Type B pancreatic cell (in vitro differentiated cells): ENCODE measurements around the gene MAMDC4. TPM values are rescaled to one million over a fixed set of nuclear protein-coding genes. Genes with fewer than 3 reads are reported as not detected.

Experiments used
- DNase-seq: peaks from one replicate; pipeline ENCODE4 v3.0.0; 2021; ENCODE audit warnings: mixed read lengths; ENCODE audit not compliant: unreplicated experiment; ENCODE audit errors: extremely low spot score
- H3K27ac Mint-ChIP-seq: 2 replicates; pipeline ENCODE4 v1.8.0; 2021; ENCODE audit warnings: mild to moderate bottlenecking, mixed read lengths
- H3K27me3 Mint-ChIP-seq: 2 replicates; pipeline ENCODE4 v1.8.0; 2021; ENCODE audit warnings: mixed read lengths
- H3K36me3 Mint-ChIP-seq: 2 replicates; pipeline ENCODE4 v1.8.0; 2021; ENCODE audit warnings: mixed read lengths
- H3K4me1 Mint-ChIP-seq: one replicate; pipeline ENCODE4 v1.8.0; 2021; ENCODE audit warnings: mixed read lengths; ENCODE audit not compliant: unreplicated experiment
- H3K4me3 Mint-ChIP-seq: 2 replicates; pipeline ENCODE4 v1.8.0; 2021; ENCODE audit warnings: mild to moderate bottlenecking, mixed read lengths
- H3K9me3 Mint-ChIP-seq: 2 replicates; pipeline ENCODE4 v1.8.0; 2021; ENCODE audit warnings: mixed read lengths
- total RNA-seq: library from RNA; stranded (reverse); gene quantifications from 2 replicates; pipeline ENCODE4 v1.2.1, GENCODE V29; 2021; ENCODE audit warnings: low replicate concordance
- TF ChIP-seq, protein P1 (sequence below): fragments of 200-600 bp; sonication (generic); conservative IDR thresholded peaks from 2 replicates; pipeline ENCODE4 v1.5.0; 2021; ENCODE audit warnings: antibody characterized with exemption, mild to moderate bottlenecking

MAMDC4 gene
- total RNA-seq, 1 donor from 2014 or later = 29.1 TPM

DNA sequence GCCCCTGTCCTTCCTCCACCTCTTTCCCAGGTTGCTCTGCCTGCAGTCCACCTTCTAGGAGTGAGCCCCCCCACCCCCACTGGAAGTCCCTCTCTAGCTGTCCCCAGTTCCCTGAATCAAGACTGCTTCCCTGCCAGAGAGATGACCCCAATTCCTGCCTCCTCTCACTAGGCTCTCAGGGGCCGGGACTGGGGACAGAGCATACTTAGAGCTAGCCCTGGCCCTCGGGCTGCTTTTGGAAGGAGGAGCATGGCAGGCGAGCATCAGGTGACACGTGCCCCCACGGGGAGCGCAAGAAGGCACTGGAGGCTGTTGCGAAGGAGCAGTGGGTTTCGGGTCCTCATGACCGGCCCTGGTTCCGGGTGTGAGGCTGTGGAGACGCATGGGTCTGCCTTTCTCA is 43.9 kb downstream of the MAMDC4 start:
- H3K9me3 Mint-ChIP-seq = no peaks in the 10 kb centered on the region
- TF ChIP-seq, protein P1, sequence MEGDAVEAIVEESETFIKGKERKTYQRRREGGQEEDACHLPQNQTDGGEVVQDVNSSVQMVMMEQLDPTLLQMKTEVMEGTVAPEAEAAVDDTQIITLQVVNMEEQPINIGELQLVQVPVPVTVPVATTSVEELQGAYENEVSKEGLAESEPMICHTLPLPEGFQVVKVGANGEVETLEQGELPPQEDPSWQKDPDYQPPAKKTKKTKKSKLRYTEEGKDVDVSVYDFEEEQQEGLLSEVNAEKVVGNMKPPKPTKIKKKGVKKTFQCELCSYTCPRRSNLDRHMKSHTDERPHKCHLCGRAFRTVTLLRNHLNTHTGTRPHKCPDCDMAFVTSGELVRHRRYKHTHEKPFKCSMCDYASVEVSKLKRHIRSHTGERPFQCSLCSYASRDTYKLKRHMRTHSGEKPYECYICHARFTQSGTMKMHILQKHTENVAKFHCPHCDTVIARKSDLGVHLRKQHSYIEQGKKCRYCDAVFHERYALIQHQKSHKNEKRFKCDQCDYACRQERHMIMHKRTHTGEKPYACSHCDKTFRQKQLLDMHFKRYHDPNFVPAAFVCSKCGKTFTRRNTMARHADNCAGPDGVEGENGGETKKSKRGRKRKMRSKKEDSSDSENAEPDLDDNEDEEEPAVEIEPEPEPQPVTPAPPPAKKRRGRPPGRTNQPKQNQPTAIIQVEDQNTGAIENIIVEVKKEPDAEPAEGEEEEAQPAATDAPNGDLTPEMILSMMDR = no peak
- peaks cover 4% of the 10 kb centered on the region for H3K36me3 Mint-ChIP-seq
- no peaks in the 10 kb centered on the region for H3K4me1 Mint-ChIP-seq
- no peaks in the 10 kb centered on the region for H3K27me3 Mint-ChIP-seq
- H3K4me3 Mint-ChIP-seq = no peak overlapping the region
- no peak overlapping the region for H3K27ac Mint-ChIP-seq
- no peak for DNase-seq

DNA sequence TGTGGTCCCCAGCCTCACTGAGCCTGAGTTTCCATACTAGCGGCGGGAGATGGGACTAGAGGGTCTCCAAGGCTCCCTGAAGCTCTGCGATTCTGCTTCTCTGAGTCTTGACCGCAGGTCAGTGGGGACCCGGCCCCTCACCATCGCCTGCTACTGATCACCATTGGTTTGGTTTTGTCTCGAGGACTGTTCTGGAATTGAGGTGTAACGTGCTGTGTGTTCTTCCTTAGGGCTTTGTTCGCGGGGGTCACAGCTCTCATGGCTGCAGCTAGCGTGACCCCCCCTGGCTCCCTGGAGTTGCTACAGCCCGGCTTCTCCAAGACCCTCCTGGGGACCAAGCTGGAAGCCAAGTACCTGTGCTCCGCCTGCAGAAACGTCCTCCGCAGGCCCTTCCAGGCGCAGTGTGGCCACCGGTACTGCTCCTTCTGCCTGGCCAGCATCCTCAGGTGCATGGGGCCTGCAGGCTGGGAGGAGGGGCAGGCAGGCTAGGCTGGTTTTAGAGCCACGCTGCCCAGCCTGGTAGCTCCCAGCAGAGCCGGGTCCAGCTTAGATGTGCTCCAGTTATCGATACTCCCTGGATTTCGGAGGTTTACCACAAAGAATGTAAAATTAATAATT is 46.4 kb downstream of the MAMDC4 start:
- DNase-seq = no peak
- H3K4me1 Mint-ChIP-seq = no peaks in the 10 kb centered on the region
- TF ChIP-seq, protein P1 = no peak
- H3K27me3 Mint-ChIP-seq = no peaks in the 10 kb centered on the region
- H3K4me3 Mint-ChIP-seq = no peak overlapping the region
- no peaks in the 10 kb centered on the region for H3K9me3 Mint-ChIP-seq
- H3K36me3 Mint-ChIP-seq = peaks cover 4% of the 10 kb centered on the region
- no peak overlapping the region for H3K27ac Mint-ChIP-seq

- TF ChIP-seq, protein P1 = no peak
- no peaks in the 10 kb centered on the region for H3K4me1 Mint-ChIP-seq
- H3K27me3 Mint-ChIP-seq = no peaks in the 10 kb centered on the region
- H3K36me3 Mint-ChIP-seq = peaks cover 4% of the 10 kb centered on the region
- no peak for DNase-seq
- H3K9me3 Mint-ChIP-seq = no peaks in the 10 kb centered on the region
- no peak overlapping the region for H3K4me3 Mint-ChIP-seq
- peak overlapping the region; percentile 81 for H3K27ac Mint-ChIP-seq
Observed at GRCh38 chr9:136899196-136899595, 47.0 kb downstream of the MAMDC4 start.

DNA sequence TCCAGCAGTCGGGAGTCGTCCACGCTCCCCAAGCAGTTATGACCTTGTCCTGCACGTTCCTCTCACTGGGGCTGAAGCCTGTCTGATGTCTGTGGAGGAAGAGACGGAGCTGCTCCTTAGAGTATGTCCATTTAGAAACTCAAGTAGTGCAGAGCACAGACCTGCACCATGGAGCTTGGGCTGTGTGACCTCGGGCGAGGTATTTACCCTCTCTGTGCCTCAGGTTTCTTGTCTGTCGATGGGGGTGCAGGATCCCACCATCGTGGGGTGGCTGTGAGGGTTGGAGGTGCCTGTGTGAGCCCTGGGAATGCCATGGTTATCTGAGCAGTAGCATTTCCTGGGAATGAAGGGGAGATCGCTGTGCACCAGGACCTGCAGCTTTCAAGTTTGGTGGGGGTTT is 48.4 kb downstream of the MAMDC4 start:
- H3K36me3 Mint-ChIP-seq = peaks cover 7% of the 10 kb centered on the region
- H3K27ac Mint-ChIP-seq = peak overlapping the region; percentile 83
- no peaks in the 10 kb centered on the region for H3K9me3 Mint-ChIP-seq
- no peaks in the 10 kb centered on the region for H3K4me1 Mint-ChIP-seq
- TF ChIP-seq, protein P1 = no peak
- DNase-seq = no peak
- no peak overlapping the region for H3K4me3 Mint-ChIP-seq
- no peaks in the 10 kb centered on the region for H3K27me3 Mint-ChIP-seq

GRCh38 chr9:136900988-136901515 is 48.9 kb downstream of the MAMDC4 start:
- peaks cover 8% of the 10 kb centered on the region for H3K36me3 Mint-ChIP-seq
- DNase-seq = no peak
- H3K27me3 Mint-ChIP-seq = no peaks in the 10 kb centered on the region
- H3K4me1 Mint-ChIP-seq = no peaks in the 10 kb centered on the region
- no peaks in the 10 kb centered on the region for H3K9me3 Mint-ChIP-seq
- no peak overlapping the region for H3K4me3 Mint-ChIP-seq
- H3K27ac Mint-ChIP-seq = peak overlapping the region; percentile 83
- TF ChIP-seq, protein P1 = no peak
